K562 treated with DMSO at 1 percent for 48 hours (cell line): ENCODE results near the gene ZNF410. TPM values are rescaled to one million over a fixed set of nuclear protein-coding genes. Genes with fewer than 3 reads are reported as not detected.

Experiments
- total RNA-seq: library from RNA; unstranded; fragments of 300-600 nt; gene quantifications from 2 replicates; pipeline ENCODE4 v1.2.3, GENCODE V29; 2022; ENCODE audit warnings: low replicate concordance; ENCODE audit errors: extremely low read depth

ZNF410 gene
- not detected in 2 replicates for total RNA-seq

DNA sequence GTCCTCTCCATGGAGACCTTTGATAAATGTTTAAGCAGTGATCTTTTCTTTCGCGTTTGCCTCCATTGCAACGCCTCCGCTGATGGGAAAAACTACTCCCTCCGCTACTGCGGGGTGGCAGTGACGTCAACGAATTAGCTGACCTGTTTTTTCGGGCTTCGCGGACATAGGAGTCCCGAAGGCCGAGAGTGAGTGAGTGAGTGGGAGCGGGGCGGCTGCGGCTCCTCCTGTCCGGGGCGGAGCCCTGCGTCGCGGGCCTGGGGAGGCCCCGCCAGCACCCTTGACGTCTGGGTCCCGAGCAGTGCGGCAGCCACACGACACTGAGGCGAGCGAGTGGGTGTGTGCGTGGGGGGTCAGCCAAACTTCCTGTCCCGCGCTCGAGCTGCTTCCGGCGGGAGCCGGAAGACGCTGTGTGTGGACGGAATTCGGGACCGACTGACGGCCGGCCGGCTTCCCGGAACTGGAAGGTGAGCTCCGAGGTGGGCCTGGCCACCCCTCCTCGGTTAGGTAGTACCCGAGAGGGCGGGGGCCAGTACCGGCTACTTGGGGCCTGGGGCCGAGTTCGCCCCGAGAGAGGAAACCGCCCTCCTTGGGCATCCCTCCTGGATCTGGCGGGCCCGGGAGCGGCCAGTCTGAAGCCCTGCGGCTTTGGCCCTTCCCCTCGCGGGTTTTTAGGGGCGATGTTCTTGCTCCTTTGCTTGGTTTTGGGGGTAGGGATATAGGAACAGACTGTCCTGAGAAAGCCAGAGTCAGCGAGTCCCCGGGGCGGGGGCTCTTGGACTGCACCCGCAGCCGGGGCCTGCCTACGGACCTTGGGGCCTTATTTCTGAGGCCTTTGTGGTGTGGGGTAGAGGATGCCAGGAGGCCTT, at the start of gene ZNF410:
Gene ZNF410 (plus strand): TSS at position 411 of the 869 bp plus-strand sequence. CDS start 5,317 bp downstream, outside the sequence.

DNA sequence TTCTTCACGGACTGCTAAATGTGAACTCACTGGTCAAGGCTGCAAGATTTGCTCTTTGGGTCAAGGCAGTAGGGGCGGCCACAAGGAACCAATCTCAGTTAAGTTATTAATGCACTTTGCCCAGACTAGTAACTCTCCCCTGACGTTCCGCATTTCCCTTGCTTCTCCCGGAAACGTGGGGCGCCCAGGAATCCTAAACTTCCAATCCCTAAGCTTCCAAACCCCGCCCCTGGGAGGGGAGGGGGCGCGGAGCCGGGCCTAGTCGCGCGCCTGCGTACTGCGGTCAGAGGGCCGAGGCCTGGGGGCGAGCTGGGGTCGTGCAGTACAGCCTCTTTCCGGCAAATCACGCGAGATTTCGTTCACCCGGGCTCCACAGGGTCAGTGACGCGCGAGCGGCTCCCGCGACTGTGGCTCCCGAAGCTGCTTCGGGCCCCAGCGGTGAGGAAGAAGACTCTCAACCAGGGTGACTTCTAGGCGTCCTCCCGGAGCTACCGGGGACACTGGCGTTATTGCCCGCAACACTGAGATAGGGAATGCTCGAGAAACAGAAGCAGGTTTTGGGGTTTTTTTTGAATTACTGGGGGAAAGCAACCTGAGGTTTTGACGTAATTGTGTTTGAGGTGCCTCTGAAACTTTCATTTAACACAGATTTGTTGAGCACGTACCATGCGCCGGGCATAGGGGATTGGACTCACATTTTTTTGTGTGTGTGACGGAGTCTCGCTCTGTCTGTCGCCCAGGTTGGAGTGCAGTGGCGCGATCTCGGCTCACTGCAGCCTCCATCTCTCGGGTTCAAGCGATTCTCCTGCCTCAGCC, 34.9 kb upstream of the ZNF410 start, which contains the start of gene PTGR2:
Gene PTGR2 (plus strand): TSS at position 265 of the 816 bp plus-strand sequence. CDS start 7,032 bp downstream, outside the sequence.

DNA sequence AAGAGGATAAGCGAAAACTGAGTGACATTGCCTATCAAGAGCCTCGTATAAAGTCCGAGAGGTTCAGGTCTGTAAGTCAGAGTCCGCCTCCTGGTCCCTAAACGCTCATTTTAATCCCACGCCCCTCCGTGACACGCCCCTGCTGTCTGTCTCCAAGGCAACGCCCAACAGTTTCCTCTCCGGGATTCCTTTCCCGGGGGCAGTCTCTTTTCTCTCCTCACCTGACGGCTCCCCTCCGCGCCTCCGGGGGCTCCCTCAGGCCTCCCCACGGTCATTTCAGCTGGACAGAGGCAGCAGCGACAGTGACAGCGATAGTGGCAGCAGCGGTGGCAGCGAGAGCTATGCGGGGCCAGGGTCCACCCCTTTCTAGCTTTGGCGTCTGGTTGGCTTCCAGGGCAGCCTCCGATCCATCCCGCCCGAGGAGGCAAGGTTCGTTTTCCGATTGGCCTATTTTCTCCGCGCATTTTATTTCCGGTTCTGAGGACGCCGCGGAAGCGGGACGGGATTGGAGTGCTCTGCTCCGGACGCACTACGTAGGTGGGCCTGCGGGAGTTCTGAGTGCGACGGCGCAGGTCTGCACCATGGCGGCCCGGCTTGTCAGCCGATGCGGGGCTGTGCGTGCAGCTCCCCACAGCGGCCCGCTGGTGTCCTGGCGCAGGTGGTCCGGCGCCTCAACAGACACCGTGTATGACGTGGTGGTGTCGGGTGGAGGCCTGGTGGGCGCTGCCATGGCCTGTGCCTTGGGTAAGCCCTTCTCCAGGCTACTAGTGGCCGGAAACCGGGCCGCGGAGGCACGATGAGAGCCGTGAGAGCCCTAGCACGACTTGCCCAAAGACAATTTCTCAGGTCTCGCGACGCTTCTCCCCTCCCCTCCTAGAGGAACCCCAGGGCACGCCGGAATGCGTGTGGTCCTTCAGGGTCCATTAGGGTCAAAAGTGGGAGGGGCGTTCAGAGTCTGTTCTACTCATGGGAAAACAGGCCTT, 63.4 kb downstream of the ZNF410 start, which contains the start of the genes COQ6 and FAM161B:
Gene COQ6 (plus strand): TSS at position 551 of the 983 bp plus-strand sequence. CDS start 31 bp downstream, at position 582.
Gene FAM161B (minus strand): TSS at position 343 of the 983 bp plus-strand sequence. CDS start 68 bp downstream, at position 275.

Other genes starting within 250 kb of the ZNF410 start
- not detected in 2 replicates for gene DNAL1, start 241.9 kb upstream of the ZNF410 start, total RNA-seq
- not detected in 2 replicates for gene PNMA1, start 172.5 kb upstream of the ZNF410 start, total RNA-seq
- gene PTGR2, start 35.0 kb upstream of the ZNF410 start, total RNA-seq, result not detected in 2 replicates
- gene FAM161B, start 63.2 kb downstream of the ZNF410 start, total RNA-seq, result not detected in 2 replicates
- gene COQ6, start 63.4 kb downstream of the ZNF410 start, total RNA-seq, result not detected in 2 replicates
- gene ENTPD5, start 132.4 kb downstream of the ZNF410 start, total RNA-seq, result not detected in 2 replicates
- not detected in 2 replicates for gene BBOF1, start 132.5 kb downstream of the ZNF410 start, total RNA-seq
- gene ALDH6A1, start 197.6 kb downstream of the ZNF410 start, total RNA-seq, result not detected in 2 replicates
- gene LIN52, start 198.1 kb downstream of the ZNF410 start, total RNA-seq, result not detected in 2 replicates